GM19324 (cell line): ENCODE results near the gene TRAF7.
A peak's percentile ranks its signal among the peaks of the same experiment; 100 is the strongest.
"Not testable (repeated sequence)": the region's sequence is repeated elsewhere in the genome, so short reads cannot be mapped to it uniquely, and the experiment has no call there.

Source experiments
- ATAC-seq: cut with Tn5 transposase; IDR thresholded peaks from one replicate; pipeline ENCODE4 v1.9.1; 2021; ENCODE audit warnings: mild to moderate bottlenecking, moderate library complexity; ENCODE audit not compliant: unreplicated experiment, low FRiP score

TRAF7 gene

DNA sequence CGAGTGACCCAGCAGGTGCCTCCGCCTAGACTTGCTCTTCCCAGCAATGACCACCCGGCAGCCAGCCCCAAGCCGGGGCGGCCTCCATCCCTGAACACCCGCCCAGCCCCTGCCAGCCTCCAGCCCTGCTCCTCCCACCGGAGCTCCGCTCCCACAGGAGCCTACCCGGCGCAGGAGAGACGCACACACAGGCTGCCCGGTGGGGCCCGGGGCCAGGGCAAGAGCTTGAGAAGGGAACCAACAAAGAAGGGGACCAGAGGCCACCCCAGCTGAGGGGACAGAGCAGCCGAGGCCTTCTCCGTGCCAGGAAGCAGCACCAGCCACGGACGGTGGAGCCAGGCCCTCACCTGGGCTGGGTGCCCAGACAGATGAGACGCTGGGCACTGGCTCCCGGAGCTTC, 33.7 kb upstream of the TRAF7 start:
- no peak for ATAC-seq

DNA sequence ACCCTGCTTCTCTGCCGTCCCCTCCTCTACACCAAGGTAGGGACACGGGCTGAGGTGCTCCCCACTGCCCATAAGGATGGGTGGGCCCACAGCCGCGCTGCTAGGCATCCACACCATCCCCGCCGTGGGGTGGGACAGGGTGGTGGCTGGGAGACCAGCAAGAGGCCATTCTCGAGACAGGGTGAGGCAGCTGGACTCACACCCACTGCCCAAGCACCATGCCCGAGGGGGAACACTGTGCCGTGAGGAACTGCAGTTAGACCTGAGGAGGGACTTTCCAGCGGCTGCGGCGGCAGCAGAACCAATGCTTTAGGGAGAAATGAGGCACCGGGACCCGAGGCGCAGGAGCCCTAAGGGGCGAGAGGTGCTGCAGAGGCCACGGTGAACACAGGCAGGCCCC, 33.2 kb upstream of the TRAF7 start:
- no peak for ATAC-seq

DNA sequence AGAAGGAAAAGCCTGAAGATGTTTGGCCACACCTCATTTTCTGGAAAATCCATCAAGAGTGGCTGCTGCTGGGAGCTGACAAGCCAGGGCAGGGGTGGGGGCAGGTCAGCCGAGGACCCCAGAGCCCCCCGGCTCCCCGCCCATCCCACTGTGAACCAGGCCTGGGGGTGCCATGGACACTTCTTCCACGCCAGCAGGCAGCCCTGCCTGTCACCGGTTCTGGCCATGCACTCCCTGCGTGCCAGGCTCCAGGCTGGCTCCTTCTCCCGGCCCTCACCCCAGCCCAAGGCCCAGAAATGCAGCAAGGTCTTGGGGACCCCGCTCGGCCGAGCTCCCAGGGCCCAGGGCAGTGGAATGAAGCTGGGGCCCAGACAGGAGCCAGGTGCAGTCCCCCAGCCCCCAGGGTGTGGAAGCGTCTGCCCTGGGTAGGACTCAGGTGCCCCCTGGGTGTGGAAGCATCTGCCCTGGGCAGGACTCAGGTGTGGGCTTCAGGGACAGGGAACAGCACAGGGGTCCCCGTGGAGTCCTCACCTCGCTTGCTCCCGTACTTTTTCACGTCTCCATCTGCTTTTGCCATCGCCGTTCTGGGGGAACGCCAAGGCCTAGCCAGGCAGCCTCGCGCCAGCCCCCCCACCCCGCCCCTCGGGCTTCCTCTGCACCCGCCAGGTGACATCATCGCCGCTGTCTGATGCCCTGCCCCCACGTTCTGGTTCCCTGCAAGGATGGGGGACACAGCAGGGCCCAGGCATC, 32.5 kb upstream of the TRAF7 start:
- ATAC-seq, result not testable (repeated sequence)

GRCh38 chr16:2123706-2124376, 31.7 kb upstream of the TRAF7 start:
- not testable (repeated sequence) for ATAC-seq

DNA sequence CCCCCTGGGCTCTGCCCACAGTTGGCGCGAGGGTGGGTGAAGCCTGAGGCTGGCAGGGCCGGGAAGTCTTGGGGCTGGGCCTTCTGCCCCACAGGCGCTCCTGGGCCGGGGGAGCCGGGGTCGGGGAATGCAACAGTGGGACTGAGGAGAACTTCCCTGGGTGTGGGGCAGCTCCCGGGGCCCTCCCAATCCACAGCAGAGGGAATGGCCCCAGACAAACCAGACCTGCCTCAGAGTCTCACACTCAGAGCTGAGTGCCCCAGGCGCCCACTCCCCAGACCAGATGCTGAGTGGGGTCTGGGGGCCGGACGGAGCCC, 31.2 kb upstream of the TRAF7 start:
- ATAC-seq, result not testable (repeated sequence)

DNA sequence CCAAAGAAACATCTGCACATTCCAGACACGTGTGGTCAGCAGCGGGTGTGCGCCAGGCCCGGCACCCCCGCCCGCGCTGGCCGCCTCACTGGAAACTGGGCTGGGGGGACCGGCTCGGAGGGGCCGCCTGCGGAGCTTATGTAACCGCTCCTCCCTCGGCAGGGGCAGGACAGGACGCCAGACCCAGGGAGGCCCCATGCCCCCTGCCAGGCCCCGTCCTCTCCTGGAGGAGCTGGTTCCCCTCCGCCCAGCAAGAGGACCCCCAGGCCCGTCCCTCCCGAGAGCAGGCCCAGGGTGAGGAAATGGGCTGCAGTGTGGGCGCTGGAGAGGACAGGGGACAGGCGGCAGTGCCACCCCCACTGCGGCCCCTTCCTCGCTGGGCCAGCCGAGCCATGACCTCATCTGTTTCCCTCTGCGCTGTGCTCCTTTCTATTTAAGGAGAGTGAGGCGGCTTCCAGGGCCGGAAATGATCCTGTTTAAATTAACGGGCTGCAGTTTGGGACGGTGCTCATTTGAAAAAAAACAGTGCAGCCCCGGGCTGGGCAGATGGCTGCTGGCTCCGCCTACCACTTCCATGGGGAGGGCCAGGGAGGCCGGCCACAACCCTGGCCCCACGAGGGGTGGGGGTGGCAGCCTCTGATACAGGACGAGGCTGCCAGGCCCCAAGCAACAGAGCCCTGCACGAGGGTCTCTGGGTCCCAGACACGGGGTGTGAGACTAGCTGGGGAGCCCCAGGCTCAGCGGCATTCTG, 30.7 kb upstream of the TRAF7 start:
- ATAC-seq, result not testable (repeated sequence)

- not testable (repeated sequence) for ATAC-seq
Measured at GRCh38 chr16:2125609-2126008, 30.0 kb upstream of the TRAF7 start.

DNA sequence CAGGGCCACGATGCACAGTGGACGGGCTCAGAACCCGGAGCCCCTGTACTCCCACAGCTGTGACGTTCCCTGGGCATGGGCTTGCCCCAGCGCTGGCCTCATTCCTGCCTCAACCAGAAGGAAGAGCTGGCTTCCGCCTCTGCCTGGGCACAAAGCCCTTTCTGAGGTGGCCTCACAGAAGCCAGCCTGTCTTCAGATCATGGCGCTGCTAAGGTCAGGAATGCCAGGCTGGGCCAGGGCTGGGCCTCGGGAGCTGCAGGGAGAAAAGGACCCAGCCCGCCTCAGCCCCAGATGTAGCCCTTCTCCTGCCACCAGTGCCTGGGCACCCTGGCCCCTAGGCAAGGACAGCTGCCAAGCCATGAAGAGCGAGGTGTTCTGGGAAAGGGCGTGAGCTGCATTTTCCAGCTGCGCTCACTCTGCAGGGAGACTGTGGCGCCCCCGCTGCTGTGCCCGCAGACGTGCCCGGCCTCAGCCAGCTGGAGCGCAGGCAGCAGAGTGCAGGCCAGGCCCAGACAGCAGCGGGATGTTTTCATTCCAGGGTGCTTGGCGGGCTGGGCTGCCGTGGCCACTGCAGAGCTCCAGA, 29.3 kb upstream of the TRAF7 start:
- ATAC-seq, result not testable (repeated sequence)

DNA sequence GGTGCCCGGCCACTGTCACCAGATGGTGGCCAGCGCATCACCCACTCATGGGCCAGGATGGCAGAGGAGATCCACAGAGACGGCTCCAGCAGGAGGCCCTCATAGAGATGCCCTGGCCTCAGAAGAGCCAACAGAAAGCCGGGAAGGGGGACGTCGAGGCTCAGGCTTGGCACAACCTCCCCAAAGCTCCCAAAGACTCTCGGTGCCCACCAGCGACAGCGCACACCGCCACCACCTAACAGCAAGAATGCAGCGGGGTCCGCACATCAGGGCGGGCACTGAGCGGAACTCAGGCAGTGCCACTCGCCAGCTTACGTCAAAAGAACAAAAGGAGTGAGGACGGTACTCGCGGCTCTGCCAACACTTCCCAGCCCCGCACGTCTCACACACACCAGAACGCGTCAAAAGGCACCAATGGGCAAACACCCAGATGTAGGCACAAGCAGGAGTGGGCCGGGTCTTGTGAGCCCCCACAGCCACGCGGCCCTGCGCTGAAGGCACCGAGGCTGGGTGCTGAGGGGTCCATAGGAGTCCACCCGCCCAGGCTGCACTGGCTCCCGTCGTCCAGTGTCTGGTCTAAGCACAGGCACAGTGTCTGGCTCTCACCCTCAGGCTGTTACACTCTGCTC, 28.5 kb upstream of the TRAF7 start:
- not testable (repeated sequence) for ATAC-seq

GRCh38 chr16:2127630-2128280, 27.8 kb upstream of the TRAF7 start:
- ATAC-seq, result not testable (repeated sequence)

DNA sequence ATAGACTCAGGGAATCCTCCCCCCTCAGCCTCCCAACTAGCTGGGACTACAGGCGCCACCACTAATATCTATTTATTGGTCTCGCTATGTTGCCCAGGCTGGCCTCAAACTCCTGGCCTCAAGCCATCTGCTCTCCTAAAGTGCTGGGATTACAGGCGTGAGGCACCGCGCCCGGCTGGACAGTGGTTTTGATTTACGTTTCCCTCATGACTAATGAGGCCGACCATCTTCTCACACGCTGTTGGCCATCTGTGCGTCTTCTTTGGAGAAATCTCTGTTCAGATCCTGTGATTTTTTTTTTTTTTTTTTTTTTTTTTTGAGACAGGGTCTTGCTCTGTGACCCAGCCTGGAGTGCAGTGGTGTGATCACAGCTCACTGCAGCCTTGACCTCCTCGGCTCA, 26.3 kb upstream of the TRAF7 start:
- ATAC-seq, result not testable (repeated sequence)

DNA sequence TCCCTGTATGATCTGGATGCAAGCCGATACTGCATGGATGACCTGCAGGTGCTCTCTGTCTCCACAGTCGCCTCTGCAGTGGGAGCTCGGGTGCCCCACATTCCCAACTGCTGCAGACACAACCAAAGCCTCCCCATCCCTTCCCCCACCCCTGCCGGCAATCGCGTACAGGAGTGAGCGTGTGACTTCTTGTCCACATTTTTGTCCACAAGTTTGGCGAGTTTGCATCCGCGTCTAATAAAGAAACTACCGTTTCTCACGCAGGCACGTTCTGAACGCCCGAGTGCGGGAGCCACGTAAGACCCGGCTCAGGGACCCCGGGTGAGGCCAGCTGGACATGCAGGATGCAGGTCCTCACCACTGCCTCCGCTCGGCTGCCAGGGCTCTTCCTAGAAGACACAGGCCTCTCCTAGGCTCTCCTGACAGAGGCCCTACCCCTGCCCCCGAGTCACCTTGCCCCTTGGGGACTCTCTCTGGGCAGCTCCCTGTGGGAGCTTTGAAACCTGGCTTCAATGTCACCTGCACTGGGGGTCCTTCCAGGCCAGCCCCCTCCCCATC, 25.6 kb upstream of the TRAF7 start:
- not testable (repeated sequence) for ATAC-seq

- not testable (repeated sequence) for ATAC-seq
Measured at GRCh38 chr16:2133797-2134196, 21.8 kb upstream of the TRAF7 start.

- ATAC-seq, result not testable (repeated sequence)
Measured at GRCh38 chr16:2135071-2135470, 20.5 kb upstream of the TRAF7 start.

DNA sequence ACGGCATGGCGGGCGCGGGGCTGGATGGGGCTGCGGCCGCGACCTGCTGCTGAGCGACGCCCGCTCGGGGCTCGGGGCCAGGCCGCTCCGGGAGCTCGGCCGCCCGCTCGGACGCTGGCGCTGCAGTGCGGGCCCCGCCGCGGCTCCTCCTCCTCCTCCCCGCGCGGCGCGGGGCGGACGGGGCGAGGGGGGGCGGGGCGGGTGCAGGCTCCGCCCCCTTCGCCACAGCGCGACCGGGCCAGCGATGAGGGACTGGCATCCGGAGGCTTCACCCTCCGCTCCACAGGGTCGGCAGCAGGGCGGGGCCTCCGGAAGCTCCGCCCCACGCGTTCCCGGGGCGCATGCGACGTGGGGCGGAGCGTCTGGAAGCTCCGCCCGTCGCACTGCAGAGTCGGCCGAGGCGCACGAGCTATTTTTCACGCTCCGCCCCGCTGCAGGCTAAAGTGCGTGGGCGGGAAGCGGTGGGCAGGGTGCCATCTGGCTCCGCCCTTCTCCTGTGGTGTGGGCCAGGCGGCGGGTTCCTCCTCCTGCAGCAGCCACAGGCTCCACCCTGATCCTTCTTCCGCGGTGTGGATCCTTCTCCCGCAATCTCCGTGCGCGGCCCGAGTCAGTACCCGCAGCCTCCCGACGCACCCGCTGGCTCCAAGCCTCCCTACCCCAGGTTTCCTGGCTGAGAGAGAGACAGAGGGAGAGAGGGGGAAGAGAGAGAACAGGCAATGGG, 19.7 kb upstream of the TRAF7 start, which contains the start of gene PKD1:
TSS of gene PKD1 (minus strand) at position 129 of the 721 bp plus-strand sequence. CDS start 209 bp downstream, outside the sequence.
- ATAC-seq, result peak; percentile 51

DNA sequence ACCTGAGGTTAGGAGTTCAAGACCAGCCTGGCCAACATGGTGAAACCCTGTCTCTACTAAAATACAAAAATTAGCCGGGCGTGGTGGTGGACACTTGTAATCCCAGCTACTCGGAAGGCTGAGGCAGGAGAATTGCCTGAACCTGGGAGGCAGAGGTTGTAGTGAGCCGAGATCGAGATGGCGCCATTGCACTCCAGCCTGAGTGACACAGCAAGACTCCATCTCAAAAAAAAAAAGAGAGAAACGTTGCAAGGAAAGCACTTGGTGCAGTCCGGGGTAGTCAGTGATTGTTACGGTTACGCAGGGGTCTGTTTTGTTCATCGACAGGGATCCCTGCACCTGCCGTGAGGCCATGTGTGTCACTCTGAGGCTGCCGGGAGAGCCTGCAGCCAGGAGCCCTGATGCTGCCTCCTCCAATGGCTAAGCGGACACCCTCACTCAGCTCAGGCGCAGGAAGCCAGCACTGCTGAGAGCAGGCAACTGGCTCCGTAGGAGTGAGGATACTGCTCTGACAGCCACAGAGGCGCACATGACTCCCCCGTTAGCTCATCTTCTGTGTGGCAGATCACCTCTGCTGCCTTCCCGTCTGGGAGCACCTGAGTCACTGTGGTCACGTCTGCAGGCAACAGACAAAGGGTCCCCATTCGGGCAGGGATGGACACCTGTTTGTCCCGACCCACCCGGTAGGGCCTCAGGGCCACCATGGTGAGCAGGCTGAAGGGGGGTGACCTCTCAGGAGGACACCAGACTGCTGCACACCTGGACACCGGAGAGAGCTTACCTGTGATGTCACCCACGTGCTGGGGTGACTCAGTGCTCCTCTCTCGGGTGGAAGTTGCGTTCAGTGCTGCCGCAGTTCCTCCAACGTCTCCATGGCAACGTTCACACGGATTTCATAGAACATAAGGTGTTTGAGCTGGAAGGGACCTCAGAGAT, 12.4 kb upstream of the TRAF7 start:
- ATAC-seq, result no peak

GRCh38 chr16:2143878-2144485, 11.6 kb upstream of the TRAF7 start:
- ATAC-seq, result no peak

DNA sequence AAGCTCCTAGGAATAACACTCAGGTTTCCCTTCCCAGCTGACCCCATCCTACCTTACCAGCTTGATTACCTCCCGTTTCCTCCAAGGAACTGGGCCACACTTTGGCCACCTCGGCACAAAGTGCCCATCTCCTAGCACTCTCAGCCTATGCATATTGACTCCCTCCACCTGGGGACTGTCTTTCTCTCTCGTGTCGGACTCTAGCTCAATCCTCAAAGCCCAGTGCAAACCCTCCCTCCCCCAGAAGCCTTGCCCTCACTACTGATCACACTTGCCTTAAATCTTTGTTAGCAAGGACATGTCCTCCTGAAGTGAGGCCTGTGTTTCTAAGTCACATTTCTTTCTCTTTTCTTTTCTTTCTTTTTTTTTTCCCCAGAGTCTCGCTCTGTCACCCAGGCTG, 9.7 kb upstream of the TRAF7 start:
- ATAC-seq, result no peak
